Breast epithelium (tissue), 4 donors: ENCODE data around the gene COL9A3. TPM values are rescaled to one million over a fixed set of nuclear protein-coding genes. Genes with fewer than 3 reads are reported as not detected.

Experiments
- DNase-seq, 2 donors: peaks; one replicate each; pipeline ENCODE4 v3.0.0-alpha.2; 2019; ENCODE audit warnings: low spot score in 2 of 2
- H3K27ac ChIP-seq, 2 donors: fragments of 200-600 bp; sonication (generic) in 1 of 2; one replicate each; pipeline ENCODE4 v1.5.1; 2016 to 2019; ENCODE audit warnings: mild to moderate bottlenecking in 1 of 2
- H3K27me3 ChIP-seq, 2 donors: fragments of 200-600 bp; sonication (generic) in 1 of 2; one replicate each; pipeline versions ENCODE4 v1.5.1 to v1.6.0; 2017 to 2019; ENCODE audit warnings: control low read depth in 1 of 2, mild to moderate bottlenecking in 1 of 2
- H3K36me3 ChIP-seq: fragments of 200-600 bp; one replicate; pipeline ENCODE4 v1.5.1; 2019
- H3K4me1 ChIP-seq, 2 donors: fragments of 200-600 bp; sonication (generic); one replicate each; pipeline ENCODE4 v1.5.1; 2016 to 2019; ENCODE audit warnings: control low read depth in 1 of 2
- H3K4me3 ChIP-seq, 3 donors: fragments of 200-600 bp; sonication (generic); 1 replicate in 2 of 3; 2 replicates in 1 of 3; pipeline ENCODE4 v1.5.1; 2016 to 2019; ENCODE audit warnings: mild to moderate bottlenecking in 3 of 3, moderate library complexity in 2 of 3
- H3K9me3 ChIP-seq, 2 donors: fragments of 200-600 bp; sonication (generic) in 1 of 2; one replicate each; pipeline ENCODE4 v1.5.1; 2016 to 2019; ENCODE audit warnings: control low read depth in 1 of 2
- POLR2A ChIP-seq: fragments of 450-650 bp; IDR thresholded peaks from one replicate; pipeline ENCODE4 v1.6.1; 2016; ENCODE audit warnings: antibody characterized with exemption, mild to moderate bottlenecking, moderate library complexity
- POLR2AphosphoS5 ChIP-seq, 3 donors: sonication (generic); formaldehyde crosslinking; IDR thresholded peaks; one replicate each; pipeline ENCODE4 v1.6.1; 2017; ENCODE audit warnings: antibody characterized with exemption in 3 of 3
- intact Hi-C: fragments of 100-400 bp; cut with DNase I; formaldehyde crosslinking; loops from one replicate; pipeline ENCODE4 v1.15.1; 2023; ENCODE audit warnings: low total_unique reads
- total RNA-seq, 3 donors: library from RNA; depleted of rRNA; stranded (reverse); fragments of >200 nt; gene quantifications; one replicate each; pipeline ENCODE4 v1.1.0, GENCODE V29; 2016
- TF ChIP-seq, protein P1 (sequence below), 3 donors: fragments of 450-650 bp; IDR thresholded peaks; one replicate each; pipeline ENCODE4 v1.5.1; 2016 to 2017; ENCODE audit warnings: antibody characterized with exemption in 3 of 3, mild to moderate bottlenecking in 3 of 3, moderate library complexity in 3 of 3

The COL9A3 gene
- total RNA-seq, 3 donors from 2014 or later = 0.16 to 10.2 (median 5.0) TPM

DNA sequence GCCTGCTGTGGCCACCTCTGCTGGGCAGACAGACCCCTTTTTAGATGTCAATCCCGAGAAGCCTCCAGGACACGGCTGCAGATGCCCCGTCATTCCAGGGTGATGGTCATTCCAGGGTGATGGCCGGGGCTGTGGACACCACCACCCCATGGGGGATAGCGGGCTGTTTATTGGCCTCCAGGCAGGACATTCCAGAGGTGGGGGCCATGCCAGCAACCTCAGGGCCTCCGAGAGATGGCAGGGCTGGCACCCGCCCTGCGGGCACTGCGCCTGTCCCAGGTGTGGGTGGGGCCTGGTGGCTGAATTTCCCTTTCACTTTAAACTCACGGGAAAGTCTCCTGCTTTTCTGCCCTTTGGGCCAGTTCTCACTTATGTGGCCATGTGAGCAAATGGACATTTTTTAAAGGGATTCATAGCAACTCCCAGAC lies 14.5 kb downstream of the COL9A3 start:
- TF ChIP-seq POLR2AphosphoS5 (IDR thresholded peaks at IDR 0.05) (no peak), POLR2A (no peak)
- TF ChIP-seq, protein P1, sequence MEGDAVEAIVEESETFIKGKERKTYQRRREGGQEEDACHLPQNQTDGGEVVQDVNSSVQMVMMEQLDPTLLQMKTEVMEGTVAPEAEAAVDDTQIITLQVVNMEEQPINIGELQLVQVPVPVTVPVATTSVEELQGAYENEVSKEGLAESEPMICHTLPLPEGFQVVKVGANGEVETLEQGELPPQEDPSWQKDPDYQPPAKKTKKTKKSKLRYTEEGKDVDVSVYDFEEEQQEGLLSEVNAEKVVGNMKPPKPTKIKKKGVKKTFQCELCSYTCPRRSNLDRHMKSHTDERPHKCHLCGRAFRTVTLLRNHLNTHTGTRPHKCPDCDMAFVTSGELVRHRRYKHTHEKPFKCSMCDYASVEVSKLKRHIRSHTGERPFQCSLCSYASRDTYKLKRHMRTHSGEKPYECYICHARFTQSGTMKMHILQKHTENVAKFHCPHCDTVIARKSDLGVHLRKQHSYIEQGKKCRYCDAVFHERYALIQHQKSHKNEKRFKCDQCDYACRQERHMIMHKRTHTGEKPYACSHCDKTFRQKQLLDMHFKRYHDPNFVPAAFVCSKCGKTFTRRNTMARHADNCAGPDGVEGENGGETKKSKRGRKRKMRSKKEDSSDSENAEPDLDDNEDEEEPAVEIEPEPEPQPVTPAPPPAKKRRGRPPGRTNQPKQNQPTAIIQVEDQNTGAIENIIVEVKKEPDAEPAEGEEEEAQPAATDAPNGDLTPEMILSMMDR (IDR thresholded peaks at IDR 0.05) = no peak
- DNase-seq = no peak
- Histone ChIP-seq H3K36me3 (no peaks in the 10 kb centered on the region), H3K27ac (peak overlapping the region; percentile 27 to 64), H3K27me3 (no peaks in the 10 kb centered on the region), H3K9me3 (no peaks in the 10 kb centered on the region), H3K4me1 (peaks cover 7 to 9% of the 10 kb centered on the region in 2 donors), H3K4me3 (peak overlapping the region in 2 of 3 donors; percentile 38 to 43)
- intact Hi-C loops = no loop called here

DNA sequence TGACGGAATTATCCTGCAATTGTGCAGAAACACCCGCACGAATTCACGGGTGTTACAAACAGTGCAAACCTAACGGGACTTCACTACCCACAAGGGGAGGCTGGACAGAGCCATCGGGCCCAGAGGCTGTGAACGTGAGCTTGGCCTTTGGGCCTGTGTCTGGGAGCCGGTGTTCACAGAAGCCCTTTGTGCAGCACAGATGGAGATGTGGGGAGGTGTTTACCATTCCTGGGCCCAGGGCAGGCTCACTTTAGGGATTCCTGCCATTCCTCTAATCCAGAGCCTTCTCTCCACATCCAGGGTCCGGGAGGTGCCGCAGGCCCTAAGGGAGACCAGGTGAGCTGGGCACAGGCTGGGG lies 15.0 kb downstream of the COL9A3 start:
- no peak for DNase-seq
- intact Hi-C loops = no loop called here
- H3K27me3 ChIP-seq = no peaks in the 10 kb centered on the region
- H3K4me3 ChIP-seq = peak overlapping the region in 2 of 3 donors; percentile 38 to 43
- H3K36me3 ChIP-seq = no peaks in the 10 kb centered on the region
- TF ChIP-seq POLR2AphosphoS5 (IDR thresholded peaks at IDR 0.05) (no peak), POLR2A (no peak)
- TF ChIP-seq, protein P1 (IDR thresholded peaks at IDR 0.05) = no peak
- peak overlapping the region; percentile 5 to 64 for H3K27ac ChIP-seq
- H3K4me1 ChIP-seq = peaks cover 7 to 9% of the 10 kb centered on the region in 2 donors
- H3K9me3 ChIP-seq = no peaks in the 10 kb centered on the region

DNA sequence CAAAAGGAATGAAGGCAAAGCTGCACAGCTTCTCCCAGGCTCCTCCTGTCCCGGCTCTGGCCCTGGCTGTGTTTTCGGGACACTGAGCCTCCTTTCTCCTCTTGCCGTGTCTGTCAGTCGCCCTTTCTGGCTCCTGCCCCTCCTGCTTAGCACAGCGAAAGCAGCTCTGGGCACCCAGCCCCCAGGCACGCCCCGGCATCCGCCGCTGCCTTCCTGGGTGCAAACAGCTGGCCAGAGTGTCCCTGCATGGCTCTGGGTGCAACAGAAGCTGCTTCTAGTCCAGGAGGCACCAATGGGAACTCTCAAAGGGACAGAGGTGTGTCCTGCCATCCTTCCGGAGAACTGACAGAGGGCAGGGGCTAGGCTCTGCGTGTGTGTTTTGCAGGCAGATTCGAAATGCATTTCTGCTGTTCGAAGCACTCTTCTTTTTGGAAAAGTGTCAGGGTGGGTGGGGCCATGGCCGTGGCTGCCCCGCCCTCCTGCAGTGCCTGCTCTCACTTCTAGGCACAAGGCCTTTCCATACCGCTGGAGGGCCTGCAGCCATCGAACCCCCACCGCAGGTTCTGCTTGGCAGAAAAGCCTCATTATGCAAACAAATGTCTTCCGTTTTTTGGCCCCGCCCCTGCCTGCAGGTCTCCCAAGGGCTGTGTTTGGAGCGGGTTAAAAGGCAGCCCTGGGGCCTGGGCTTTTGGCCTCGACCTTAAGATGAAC lies 15.5 kb downstream of the COL9A3 start:
- Histone ChIP-seq H3K36me3 (no peaks in the 10 kb centered on the region), H3K9me3 (no peaks in the 10 kb centered on the region), H3K4me3 (peak overlapping the region in 2 of 3 donors; percentile 38 to 43), H3K27ac (peak overlapping the region; percentile 5 to 69), H3K27me3 (no peaks in the 10 kb centered on the region), H3K4me1 (peaks cover 7 to 9% of the 10 kb centered on the region in 2 donors)
- TF ChIP-seq, protein P1 (IDR thresholded peaks at IDR 0.05) = no peak
- no peak for TF ChIP-seq POLR2AphosphoS5 (IDR thresholded peaks at IDR 0.05)
- TF ChIP-seq POLR2A = no peak
- intact Hi-C loops = no loop called here
- peak in 1 of 2 donors; percentile 52 for DNase-seq

DNA sequence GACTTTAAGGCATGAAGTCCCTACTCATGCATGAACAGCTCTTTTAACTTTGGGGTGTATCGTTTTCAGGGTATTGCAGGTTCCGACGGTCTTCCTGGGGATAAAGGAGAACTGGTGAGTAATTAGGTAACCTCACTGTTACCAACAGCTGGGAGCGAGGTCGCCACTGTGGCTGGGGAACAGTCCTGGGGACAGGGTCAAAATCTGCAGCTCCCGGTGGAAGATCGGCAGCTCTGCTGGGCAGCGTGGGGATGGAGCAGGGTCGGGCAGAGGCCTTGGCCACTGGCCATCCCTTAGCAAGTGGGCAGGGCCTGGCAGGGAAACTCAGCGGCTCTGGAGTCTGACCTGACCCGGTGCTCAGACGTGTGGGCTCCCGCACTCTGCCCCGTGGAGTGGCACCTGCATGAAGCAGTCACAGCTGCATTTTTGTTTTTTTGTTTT lies 16.1 kb downstream of the COL9A3 start:
- H3K4me1 ChIP-seq = peaks cover 7 to 9% of the 10 kb centered on the region in 2 donors
- H3K9me3 ChIP-seq = no peaks in the 10 kb centered on the region
- intact Hi-C loops = no loop called here
- H3K27ac ChIP-seq = peak overlapping the region in 1 of 2 donors; percentile 69
- no peaks in the 10 kb centered on the region for H3K36me3 ChIP-seq
- no peak for DNase-seq
- TF ChIP-seq POLR2A = no peak
- TF ChIP-seq, protein P1 (IDR thresholded peaks at IDR 0.05) = no peak
- TF ChIP-seq POLR2AphosphoS5 (IDR thresholded peaks at IDR 0.05) = no peak
- no peaks in the 10 kb centered on the region for H3K27me3 ChIP-seq
- H3K4me3 ChIP-seq = peak overlapping the region in 2 of 3 donors; percentile 38 to 43

DNA sequence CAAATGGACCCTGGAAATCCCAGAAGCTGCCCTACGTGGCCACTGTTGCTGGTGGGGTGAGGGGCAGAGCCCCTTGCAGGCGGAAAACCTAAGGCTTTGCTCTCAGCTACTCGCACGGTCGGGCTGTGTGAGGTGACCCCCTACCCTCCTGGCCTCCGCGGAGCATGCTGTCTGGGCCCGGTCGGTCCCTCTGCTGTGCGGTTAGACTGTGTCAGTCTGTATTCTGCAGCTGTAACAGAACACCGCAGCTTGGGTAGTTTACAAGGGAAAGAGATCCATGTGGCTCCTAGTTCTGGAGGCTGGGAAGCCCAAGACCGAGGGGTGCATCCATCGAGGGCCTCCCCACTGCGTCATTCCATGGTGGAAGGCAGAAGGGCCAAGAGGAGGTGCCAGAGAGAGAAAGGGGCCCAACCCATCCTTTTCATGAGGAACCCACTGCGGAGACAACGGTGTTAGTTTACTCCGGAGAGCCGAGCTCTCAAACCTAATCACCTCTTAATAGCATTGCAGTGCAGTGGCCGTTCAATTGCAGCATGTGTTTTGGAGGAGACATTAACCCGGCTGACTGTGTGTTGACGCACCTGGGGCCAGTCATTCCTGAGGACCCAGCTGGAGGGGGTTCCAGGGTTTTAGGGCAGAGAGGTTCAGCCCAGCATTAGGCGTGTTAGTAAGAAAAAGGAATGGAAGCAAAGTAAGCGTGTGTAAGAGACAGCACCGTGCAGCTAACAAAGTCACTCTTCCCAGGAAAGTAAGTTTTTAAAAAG lies 18.3 kb downstream of the COL9A3 start:
- DNase-seq = no peak
- intact Hi-C loops = loop anchor here (1.0 kb wide), 1 partner anchor 23 kb away; no protein-coding TSS in a partner anchor

More for the DNA sequence above, 18.3 kb downstream of the COL9A3 start:
- Histone ChIP-seq H3K4me3 (no peak overlapping the region), H3K27me3 (no peaks in the 10 kb centered on the region), H3K9me3 (no peaks in the 10 kb centered on the region), H3K4me1 (peaks cover 7 to 9% of the 10 kb centered on the region in 2 donors), H3K27ac (no peak overlapping the region), H3K36me3 (no peaks in the 10 kb centered on the region)
- TF ChIP-seq, protein P1 (IDR thresholded peaks at IDR 0.05) = no peak
- no peak for TF ChIP-seq POLR2AphosphoS5 (IDR thresholded peaks at IDR 0.05)
- TF ChIP-seq POLR2A = no peak
